Measurements from ENCODE around the gene ZSCAN31.
"Not testable (repeated sequence)": the region's sequence is repeated elsewhere in the genome, so short reads cannot be mapped to it uniquely, and the experiment has no call there.

Gene ZSCAN31

GRCh38 chr6:28335564-28336283 is at the start of gene ZSCAN31:
Gene ZSCAN31, minus strand, starts transcription at chr6:28336148. Its CDS starts 6,465 bp downstream, at chr6:28329683.
- no peak for FAIRE-seq

GRCh38 chr6:28384143-28384533 is 48.2 kb upstream of the ZSCAN31 start:
- FAIRE-seq, result no peak

- FAIRE-seq, result no peak
These were observed 47.5 kb upstream of the ZSCAN31 start for GRCh38 chr6:28383235-28384142.

- FAIRE-seq, result no peak
These were observed 44.4 kb upstream of the ZSCAN31 start for GRCh38 chr6:28380381-28380780.

- no peak for FAIRE-seq
These were observed 42.7 kb upstream of the ZSCAN31 start for GRCh38 chr6:28378644-28379043.

GRCh38 chr6:28377879-28378278 is 41.9 kb upstream of the ZSCAN31 start:
- no peak for FAIRE-seq

- no peak for FAIRE-seq
These were observed 38.0 kb upstream of the ZSCAN31 start for GRCh38 chr6:28373925-28374324.

GRCh38 chr6:28371706-28372451 is 35.9 kb upstream of the ZSCAN31 start:
- no peak for FAIRE-seq

- no peak for FAIRE-seq
These were observed 35.3 kb upstream of the ZSCAN31 start for GRCh38 chr6:28371280-28371679.

GRCh38 chr6:28370440-28370839 is 34.5 kb upstream of the ZSCAN31 start:
- FAIRE-seq, result no peak

- no peak for FAIRE-seq
These were observed 33.5 kb upstream of the ZSCAN31 start for GRCh38 chr6:28369463-28369862.

- FAIRE-seq, result no peak
These were observed 32.6 kb upstream of the ZSCAN31 start for GRCh38 chr6:28368522-28368921.

- not testable (repeated sequence) for FAIRE-seq
These were observed 29.6 kb upstream of the ZSCAN31 start for GRCh38 chr6:28365590-28365989.

- no peak for FAIRE-seq
These were observed 25.0 kb upstream of the ZSCAN31 start for GRCh38 chr6:28360961-28361360.

GRCh38 chr6:28359562-28359961 is 23.6 kb upstream of the ZSCAN31 start:
- FAIRE-seq, result not testable (repeated sequence)

- no peak for FAIRE-seq
These were observed 21.1 kb upstream of the ZSCAN31 start for GRCh38 chr6:28357036-28357435.

- FAIRE-seq, result no peak
These were observed 20.7 kb upstream of the ZSCAN31 start for GRCh38 chr6:28356666-28357020.

- no peak for FAIRE-seq
These were observed 20.1 kb upstream of the ZSCAN31 start for GRCh38 chr6:28355743-28356665.

GRCh38 chr6:28354688-28355554 is 19.0 kb upstream of the ZSCAN31 start:
- FAIRE-seq, result no peak

- FAIRE-seq, result no peak
These were observed 18.2 kb upstream of the ZSCAN31 start for GRCh38 chr6:28353981-28354676.

- no peak for FAIRE-seq
These were observed 17.4 kb upstream of the ZSCAN31 start for GRCh38 chr6:28353356-28353755.
